ENCODE results near the gene FYB1.

Gene FYB1

GRCh38 chr5:39131210-39132127 is 87.9 kb downstream of the FYB1 start:
- in situ Hi-C loops (cut with MboI; ENCODE audit: low sequenced_read_pairs), result no loop called here

- in situ Hi-C loops (cut with MboI; ENCODE audit: low sequenced_read_pairs), result no loop called here
These were observed 88.6 kb downstream of the FYB1 start for GRCh38 chr5:39130716-39131115.

- in situ Hi-C loops (cut with MboI; ENCODE audit: low sequenced_read_pairs), result no loop called here
These were observed 97.4 kb downstream of the FYB1 start for GRCh38 chr5:39121922-39122321.

GRCh38 chr5:39121315-39121714 is 98.0 kb downstream of the FYB1 start:
- in situ Hi-C loops (cut with MboI; ENCODE audit: low sequenced_read_pairs), result no loop called here

- in situ Hi-C loops (cut with MboI; ENCODE audit: low sequenced_read_pairs), result no loop called here
These were observed 99.3 kb downstream of the FYB1 start for GRCh38 chr5:39120052-39120420.

GRCh38 chr5:39119404-39120051 is 99.8 kb downstream of the FYB1 start:
- in situ Hi-C loops (cut with MboI; ENCODE audit: low sequenced_read_pairs), result no loop called here

- in situ Hi-C loops (cut with MboI; ENCODE audit: low sequenced_read_pairs), result no loop called here
These were observed 100.7 kb downstream of the FYB1 start for GRCh38 chr5:39118638-39119037.

- in situ Hi-C loops (cut with MboI; ENCODE audit: low sequenced_read_pairs), result no loop called here
These were observed 102.0 kb downstream of the FYB1 start for GRCh38 chr5:39117401-39117800.

GRCh38 chr5:39116344-39117170 is 102.8 kb downstream of the FYB1 start:
- in situ Hi-C loops (cut with MboI; ENCODE audit: low sequenced_read_pairs), result no loop called here

GRCh38 chr5:39115644-39116343 is 103.6 kb downstream of the FYB1 start:
- in situ Hi-C loops (cut with MboI; ENCODE audit: low sequenced_read_pairs), result no loop called here

GRCh38 chr5:39114155-39114554 is 105.2 kb downstream of the FYB1 start:
- in situ Hi-C loops (cut with MboI; ENCODE audit: low sequenced_read_pairs), result no loop called here

GRCh38 chr5:39113354-39113953 is 105.9 kb downstream of the FYB1 start:
- in situ Hi-C loops (cut with MboI; ENCODE audit: low sequenced_read_pairs), result no loop called here

- in situ Hi-C loops (cut with MboI; ENCODE audit: low sequenced_read_pairs), result no loop called here
These were observed 109.8 kb downstream of the FYB1 start for GRCh38 chr5:39109606-39110005.

GRCh38 chr5:39108987-39109386 is 110.4 kb downstream of the FYB1 start:
- in situ Hi-C loops (cut with MboI; ENCODE audit: low sequenced_read_pairs), result no loop called here

GRCh38 chr5:39107350-39107749 is 112.0 kb downstream of the FYB1 start:
- in situ Hi-C loops (cut with MboI; ENCODE audit: low sequenced_read_pairs), result no loop called here

GRCh38 chr5:39106322-39106721 is 113.0 kb downstream of the FYB1 start:
- in situ Hi-C loops (cut with MboI; ENCODE audit: low sequenced_read_pairs), result no loop called here

GRCh38 chr5:39104221-39104620 is 115.1 kb downstream of the FYB1 start:
- in situ Hi-C loops (cut with MboI; ENCODE audit: low sequenced_read_pairs), result no loop called here

GRCh38 chr5:39102684-39103155 is 116.6 kb downstream of the FYB1 start:
- in situ Hi-C loops (cut with MboI; ENCODE audit: low sequenced_read_pairs), result no loop called here

GRCh38 chr5:39100851-39101396 is 118.4 kb downstream of the FYB1 start:
- in situ Hi-C loops (cut with MboI; ENCODE audit: low sequenced_read_pairs), result no loop called here

GRCh38 chr5:39100301-39100850 is 119.0 kb downstream of the FYB1 start:
- in situ Hi-C loops (cut with MboI; ENCODE audit: low sequenced_read_pairs), result no loop called here

Measured in hTERT RPE-1 (cell line).